Heart left ventricle (tissue), 13 donors: Measurements from ENCODE around the gene TMEM86B.

Source experiments
- CTCF ChIP-seq, 12 donors: fragments of 200-600 bp; sonication (generic) in 4 of 12; IDR thresholded peaks; one replicate each; pipeline versions ENCODE4 v1.5.0 to v1.8.0; 2018 to 2022; ENCODE audit warnings: antibody characterized with exemption in 12 of 12, mild to moderate bottlenecking in 5 of 12
- POLR2A ChIP-seq, 2 donors: fragments of 450-650 bp; IDR thresholded peaks; one replicate each; pipeline ENCODE4 v1.6.1; 2017; ENCODE audit warnings: antibody characterized with exemption in 2 of 2, mild to moderate bottlenecking in 2 of 2, moderate library complexity in 2 of 2
- donor health status: ischemic (EF 13 %, LVEDD 7.1; RV severe dilation, severe dysfunction).
- donor health status: DM: no; HTN: yes; CAD: no.
- donor health status: DM: no; HTN: no; CAD: no.
- donor health status: ischemic (EF 25% LVEDD 6.9; RV normal size, moderate dysfunction).
- donor health status: ischemic (EF 25% LVEDD 5.7; RV mildly dilated, moderate dysfunction).
- donor health status: ischemic (EF 35%, LVEDD 5.7; RV mildly dilated, moderate dysfunction).
- donor health status: nonischemic (EF 11% LVEDD 7.7; RV severe dilation, severe dysfunction).
- donor health status: DM: yes; HTN: yes; CAD: no.
- donor health status: PGD.
- donor health status: ischemic (EF 29% LVEDD 5.4; RV normal size, mild dysfunction).
- donor health status: nonischemic (EF 23%, LVEDD 6.1; RV moderate dilation, normal function).

- TF ChIP-seq POLR2A (IDR thresholded peaks at IDR 0.05) (no peak), CTCF (IDR thresholded peaks at IDR 0.05) (no peak)
Measured at GRCh38 chr19:55254625-55254977, 26.0 kb upstream of the TMEM86B start.
